ENCODE results near the gene ADAMTSL1.

Gene ADAMTSL1

DNA sequence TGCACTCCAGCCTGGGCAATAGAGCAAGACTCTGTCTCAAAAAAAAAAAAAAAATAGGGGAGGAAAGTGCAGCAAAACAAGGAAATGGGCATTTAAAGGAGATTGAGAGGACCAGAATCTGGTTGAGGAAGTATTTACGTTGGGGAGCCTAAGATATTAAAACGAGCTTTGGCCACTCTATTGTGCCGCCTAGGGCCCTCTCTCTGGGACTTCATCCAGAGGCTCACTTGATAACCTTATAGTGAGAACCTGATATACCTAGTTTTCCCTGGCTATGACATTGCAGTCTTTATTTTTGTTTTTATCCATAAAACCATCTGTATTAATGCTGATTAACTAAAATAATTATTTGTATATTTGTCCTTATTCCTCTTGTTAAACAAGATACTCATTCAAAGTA lies 345.5 kb downstream of the ADAMTSL1 start:
- Mint-ChIP-seq H3K4me3 (no peak overlapping the region), H3K9me3 (no peaks in the 10 kb centered on the region), H3K27me3 (ENCODE audit: low read depth, poor library complexity) (peaks cover 3% of the 10 kb centered on the region), H3K36me3 (ENCODE audit: low read depth) (no peaks in the 10 kb centered on the region), H3K4me1 (peaks cover 25% of the 10 kb centered on the region), H3K27ac (no peak overlapping the region)
- no peak for DNase-seq
- TF ChIP-seq, protein P1, sequence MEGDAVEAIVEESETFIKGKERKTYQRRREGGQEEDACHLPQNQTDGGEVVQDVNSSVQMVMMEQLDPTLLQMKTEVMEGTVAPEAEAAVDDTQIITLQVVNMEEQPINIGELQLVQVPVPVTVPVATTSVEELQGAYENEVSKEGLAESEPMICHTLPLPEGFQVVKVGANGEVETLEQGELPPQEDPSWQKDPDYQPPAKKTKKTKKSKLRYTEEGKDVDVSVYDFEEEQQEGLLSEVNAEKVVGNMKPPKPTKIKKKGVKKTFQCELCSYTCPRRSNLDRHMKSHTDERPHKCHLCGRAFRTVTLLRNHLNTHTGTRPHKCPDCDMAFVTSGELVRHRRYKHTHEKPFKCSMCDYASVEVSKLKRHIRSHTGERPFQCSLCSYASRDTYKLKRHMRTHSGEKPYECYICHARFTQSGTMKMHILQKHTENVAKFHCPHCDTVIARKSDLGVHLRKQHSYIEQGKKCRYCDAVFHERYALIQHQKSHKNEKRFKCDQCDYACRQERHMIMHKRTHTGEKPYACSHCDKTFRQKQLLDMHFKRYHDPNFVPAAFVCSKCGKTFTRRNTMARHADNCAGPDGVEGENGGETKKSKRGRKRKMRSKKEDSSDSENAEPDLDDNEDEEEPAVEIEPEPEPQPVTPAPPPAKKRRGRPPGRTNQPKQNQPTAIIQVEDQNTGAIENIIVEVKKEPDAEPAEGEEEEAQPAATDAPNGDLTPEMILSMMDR (IDR thresholded peaks at IDR 0.05) = no peak

DNA sequence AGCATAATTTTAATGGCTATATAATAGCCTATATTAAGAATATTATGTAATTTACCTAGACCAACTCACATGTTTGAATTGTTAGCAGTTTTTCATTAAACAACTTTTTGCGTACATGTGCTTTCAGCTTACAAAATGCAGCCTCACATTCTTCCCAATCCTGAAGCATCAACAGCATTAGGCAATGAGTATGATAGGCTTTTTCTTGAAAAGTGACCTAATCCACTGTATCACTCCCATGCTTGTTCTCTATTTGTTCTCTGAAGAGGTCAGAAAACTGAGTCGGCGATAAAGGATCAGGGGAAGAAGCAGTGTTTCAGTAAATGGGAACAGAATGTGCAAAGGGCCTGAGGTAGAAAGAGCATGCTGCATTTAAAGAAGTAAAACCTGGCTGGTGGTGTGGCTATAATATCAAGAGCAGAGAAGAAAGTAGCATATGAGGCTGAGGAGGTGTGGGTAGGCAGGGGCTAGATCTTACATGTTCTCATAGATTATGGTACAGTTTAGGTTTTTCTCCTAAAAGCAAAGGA lies 346.7 kb downstream of the ADAMTSL1 start:
- peaks cover 3% of the 10 kb centered on the region for H3K27me3 Mint-ChIP-seq (ENCODE audit: low read depth, poor library complexity)
- TF ChIP-seq, protein P1 (IDR thresholded peaks at IDR 0.05) = no peak
- H3K4me1 Mint-ChIP-seq = peaks cover 26% of the 10 kb centered on the region
- H3K4me3 Mint-ChIP-seq = no peak overlapping the region
- no peaks in the 10 kb centered on the region for H3K9me3 Mint-ChIP-seq
- H3K36me3 Mint-ChIP-seq (ENCODE audit: low read depth) = no peaks in the 10 kb centered on the region
- no peak for DNase-seq
- H3K27ac Mint-ChIP-seq = peak overlapping the region; percentile 28

DNA sequence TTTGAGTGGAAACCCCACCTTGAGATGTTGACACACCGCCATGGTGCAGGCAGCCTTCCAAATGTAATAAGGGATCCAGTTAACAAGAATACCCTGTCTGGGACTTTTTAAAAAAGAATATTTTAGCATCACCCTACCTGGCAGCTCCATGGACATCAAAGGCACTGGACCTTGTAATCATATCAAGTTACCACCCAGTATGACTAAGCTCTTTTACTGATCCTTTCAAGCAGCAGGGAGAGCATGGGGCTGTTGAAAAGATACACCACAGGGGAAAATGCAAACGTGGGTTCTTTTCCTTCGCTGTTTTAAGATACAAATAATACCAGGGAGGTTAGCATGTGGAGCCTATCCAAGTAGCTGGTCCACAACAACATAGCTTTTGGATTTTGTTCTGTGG lies 347.8 kb downstream of the ADAMTSL1 start:
- H3K9me3 Mint-ChIP-seq = no peaks in the 10 kb centered on the region

DNA sequence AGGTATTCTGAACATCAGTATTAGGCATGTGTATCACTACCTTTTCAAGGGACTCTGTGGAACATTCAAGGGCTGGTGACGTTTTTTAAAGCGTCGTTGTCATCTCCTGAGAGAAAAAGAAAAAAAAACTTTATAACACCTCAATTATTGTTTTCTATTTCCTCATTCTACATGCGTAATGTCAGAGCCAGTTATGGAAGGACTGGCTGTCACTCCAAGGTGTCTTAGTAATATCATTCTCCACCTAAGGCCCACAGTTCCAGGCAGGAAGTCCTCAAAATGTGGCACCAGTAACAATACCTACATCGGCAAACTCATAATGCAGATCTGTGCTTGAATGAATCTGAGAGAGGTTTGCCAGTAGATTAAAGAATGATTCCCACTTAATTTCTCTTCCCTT lies 348.9 kb downstream of the ADAMTSL1 start:
- H3K4me1 Mint-ChIP-seq = peaks cover 36% of the 10 kb centered on the region
- H3K27me3 Mint-ChIP-seq (ENCODE audit: low read depth, poor library complexity) = peaks cover 3% of the 10 kb centered on the region
- no peak overlapping the region for H3K4me3 Mint-ChIP-seq
- H3K36me3 Mint-ChIP-seq (ENCODE audit: low read depth) = no peaks in the 10 kb centered on the region
- H3K27ac Mint-ChIP-seq = no peak overlapping the region
- TF ChIP-seq, protein P1 (IDR thresholded peaks at IDR 0.05) = no peak
- H3K9me3 Mint-ChIP-seq = no peaks in the 10 kb centered on the region
- DNase-seq = no peak

More for the DNA sequence above, 347.8 kb downstream of the ADAMTSL1 start:
- no peak overlapping the region for H3K4me3 Mint-ChIP-seq
- no peak for DNase-seq
- H3K27ac Mint-ChIP-seq = peak overlapping the region; percentile 63
- TF ChIP-seq, protein P1 (IDR thresholded peaks at IDR 0.05) = no peak
- peaks cover 36% of the 10 kb centered on the region for H3K4me1 Mint-ChIP-seq
- peaks cover 3% of the 10 kb centered on the region for H3K27me3 Mint-ChIP-seq (ENCODE audit: low read depth, poor library complexity)
- no peaks in the 10 kb centered on the region for H3K36me3 Mint-ChIP-seq (ENCODE audit: low read depth)

DNA sequence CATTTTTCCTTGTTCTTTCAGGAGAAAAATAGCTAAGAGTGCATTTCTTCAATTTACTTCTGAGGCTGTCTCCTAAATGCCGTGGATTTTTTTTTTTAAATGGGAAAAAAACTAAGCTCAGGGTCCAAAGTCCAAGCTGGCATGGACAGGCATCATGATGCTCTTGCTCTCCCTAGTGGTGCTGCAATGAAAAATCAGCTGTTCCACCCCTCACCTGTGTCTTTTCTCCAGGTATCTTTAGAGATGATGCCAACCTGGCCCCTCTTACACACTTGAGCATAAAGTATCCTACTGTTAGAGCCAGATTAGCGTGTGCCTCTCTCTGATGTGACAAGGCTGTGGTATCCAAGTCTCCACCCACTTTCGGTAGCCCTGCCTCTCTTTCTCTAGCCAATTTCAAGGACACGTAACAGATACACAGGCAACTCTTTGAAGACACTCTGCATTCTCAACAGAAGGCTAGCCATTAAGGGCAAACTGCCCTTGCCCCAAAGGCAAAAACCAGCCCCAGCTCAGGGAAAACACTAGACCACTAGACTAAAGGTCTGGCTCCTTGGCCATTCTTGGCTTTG lies 350.2 kb downstream of the ADAMTSL1 start:
- no peaks in the 10 kb centered on the region for H3K9me3 Mint-ChIP-seq

More for the DNA sequence above, 350.2 kb downstream of the ADAMTSL1 start:
- no peak for DNase-seq
- peaks cover 36% of the 10 kb centered on the region for H3K4me1 Mint-ChIP-seq
- no peaks in the 10 kb centered on the region for H3K36me3 Mint-ChIP-seq (ENCODE audit: low read depth)
- H3K4me3 Mint-ChIP-seq = no peak overlapping the region
- peaks cover 2% of the 10 kb centered on the region for H3K27me3 Mint-ChIP-seq (ENCODE audit: low read depth, poor library complexity)
- H3K27ac Mint-ChIP-seq = peak overlapping the region; percentile 57
- TF ChIP-seq, protein P1 (IDR thresholded peaks at IDR 0.05) = no peak
